ENCODE data around the gene IGLL5.
"Not testable (repeated sequence)": the region's sequence is repeated elsewhere in the genome, so short reads cannot be mapped to it uniquely, and the experiment has no call there.

Gene IGLL5

GRCh38 chr22:22916952-22917290 lies 29.3 kb downstream of the IGLL5 start:
- DNase-seq = no peak

DNA sequence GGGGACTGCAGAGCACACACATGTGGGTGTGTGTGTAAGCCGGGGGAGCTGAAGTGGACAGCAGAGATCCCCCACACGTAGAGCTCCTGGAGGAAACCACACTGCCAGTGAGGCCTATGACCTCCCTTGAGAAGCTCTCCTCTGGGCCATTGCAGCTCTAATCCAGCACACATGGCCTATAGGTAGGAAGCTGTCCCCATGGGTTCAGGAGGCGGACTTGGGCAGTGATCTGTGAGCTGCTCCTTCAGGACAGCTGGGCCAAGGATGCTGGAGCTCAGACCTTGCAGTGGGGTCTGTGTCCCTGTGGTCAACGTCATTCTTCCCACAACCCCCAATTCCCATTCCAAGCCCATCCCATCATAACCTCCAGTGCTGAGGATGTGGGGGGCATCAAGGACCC lies 29.8 kb downstream of the IGLL5 start:
- no peak for DNase-seq

- no peak for DNase-seq
These were observed 30.8 kb downstream of the IGLL5 start for GRCh38 chr22:22918297-22918965.

GRCh38 chr22:22919041-22919440 lies 31.4 kb downstream of the IGLL5 start:
- no peak for DNase-seq

DNA sequence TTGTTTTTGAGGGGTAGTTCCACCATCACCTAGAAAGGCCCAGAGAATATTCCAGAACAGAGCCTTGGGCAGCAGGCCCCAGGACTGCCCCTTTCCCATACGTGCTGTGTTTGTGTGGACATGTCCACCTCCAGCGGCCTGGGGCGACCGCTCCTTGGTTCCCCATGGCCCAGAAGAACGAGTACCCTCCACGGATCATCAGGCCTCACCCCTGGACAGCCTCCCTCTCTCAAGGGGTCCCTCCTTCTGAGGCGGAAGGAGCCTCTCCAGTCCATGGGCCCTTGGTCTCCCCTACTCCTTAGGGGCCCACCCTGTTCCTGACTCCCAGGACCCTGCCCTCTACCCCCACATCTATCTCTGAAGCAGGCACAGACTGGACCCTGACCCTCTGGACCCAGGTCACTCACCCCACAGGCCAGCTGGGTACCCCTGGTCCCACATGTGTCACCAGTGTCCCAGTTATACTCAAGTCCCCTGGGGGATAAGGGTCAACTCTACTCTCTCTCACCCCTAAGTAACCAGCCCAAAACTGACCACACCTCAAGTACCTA lies 32.6 kb downstream of the IGLL5 start:
- no peak for DNase-seq

- DNase-seq = no peak
These were observed 33.4 kb downstream of the IGLL5 start for GRCh38 chr22:22920910-22921550.

DNA sequence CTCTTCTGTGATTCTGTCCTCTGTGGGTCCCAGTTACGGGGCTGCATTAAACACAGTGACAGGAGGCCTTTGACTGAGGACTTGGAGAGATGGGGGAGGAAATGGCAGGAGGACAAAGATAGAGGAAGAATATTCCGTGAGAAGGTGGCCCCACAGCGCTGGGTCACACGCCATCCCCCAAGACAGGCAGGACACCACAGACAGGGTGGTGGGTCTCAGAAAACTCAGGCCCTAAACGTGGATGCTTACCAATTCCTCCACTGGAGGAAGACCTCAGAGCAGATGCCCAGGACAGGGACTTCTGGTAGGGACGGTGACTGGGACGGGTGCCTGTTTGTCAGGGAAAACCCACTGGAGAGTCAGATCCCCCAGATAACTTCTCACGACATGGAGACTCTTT lies 34.0 kb downstream of the IGLL5 start:
- DNase-seq = no peak

DNA sequence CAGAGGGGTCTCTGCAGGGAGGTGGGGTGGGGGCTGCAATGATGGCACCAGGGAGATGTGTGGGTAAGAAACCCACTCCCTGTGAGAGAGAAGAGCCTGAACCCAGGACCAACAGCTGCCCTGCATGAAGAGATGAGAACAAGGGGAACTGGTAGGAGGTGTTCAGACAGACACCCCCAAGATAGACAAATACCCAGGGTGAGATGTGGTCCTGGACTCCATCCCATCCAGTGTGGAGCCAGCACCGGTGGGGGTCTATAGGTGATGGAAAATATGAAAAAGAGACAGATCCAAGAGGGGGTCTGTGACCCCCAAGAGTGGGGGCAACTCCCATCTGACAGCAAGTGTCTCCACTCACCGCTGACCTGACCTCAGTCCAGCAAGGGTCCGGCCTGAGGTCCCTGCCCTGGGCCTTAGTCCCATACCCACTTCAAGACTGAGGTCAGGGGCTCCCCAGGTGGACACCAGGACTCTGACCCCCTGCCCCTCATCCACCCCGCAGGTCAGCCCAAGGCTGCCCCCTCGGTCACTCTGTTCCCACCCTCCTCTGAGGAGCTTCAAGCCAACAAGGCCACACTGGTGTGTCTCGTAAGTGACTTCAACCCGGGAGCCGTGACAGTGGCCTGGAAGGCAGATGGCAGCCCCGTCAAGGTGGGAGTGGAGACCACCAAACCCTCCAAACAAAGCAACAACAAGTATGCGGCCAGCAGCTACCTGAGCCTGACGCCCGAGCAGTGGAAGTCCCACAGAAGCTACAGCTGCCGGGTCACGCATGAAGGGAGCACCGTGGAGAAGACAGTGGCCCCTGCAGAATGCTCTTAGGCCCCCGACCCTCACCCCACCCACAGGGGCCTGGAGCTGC lies 34.7 kb downstream of the IGLL5 start:
- DNase-seq = not testable (repeated sequence)

- DNase-seq = no peak
These were observed 35.3 kb downstream of the IGLL5 start for GRCh38 chr22:22922954-22923319.

DNA sequence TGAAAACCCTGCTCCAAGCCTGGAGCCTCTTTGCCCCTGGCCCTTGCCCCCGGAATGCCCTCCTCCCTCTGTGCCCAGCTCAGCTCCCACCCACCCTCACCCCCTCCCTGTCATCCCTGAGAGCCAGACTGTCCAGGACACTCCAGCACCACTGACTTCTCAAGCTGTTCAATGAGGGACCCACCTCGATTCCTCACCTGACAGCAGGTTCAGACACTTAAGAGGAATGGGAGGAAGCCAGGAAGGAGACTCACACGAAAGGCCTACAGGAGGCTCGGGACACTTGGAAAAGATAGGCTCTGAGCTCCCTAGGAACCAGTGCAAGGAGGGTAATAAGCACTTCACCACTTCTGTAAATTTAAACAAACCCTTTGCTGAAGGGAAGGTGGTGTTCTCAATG lies 35.8 kb downstream of the IGLL5 start:
- no peak for DNase-seq

- DNase-seq = no peak
These were observed 36.3 kb downstream of the IGLL5 start for GRCh38 chr22:22923930-22924329.

- no peak for DNase-seq
These were observed 36.9 kb downstream of the IGLL5 start for GRCh38 chr22:22924369-22925145.

- DNase-seq = no peak
These were observed 37.7 kb downstream of the IGLL5 start for GRCh38 chr22:22925146-22925804.

DNA sequence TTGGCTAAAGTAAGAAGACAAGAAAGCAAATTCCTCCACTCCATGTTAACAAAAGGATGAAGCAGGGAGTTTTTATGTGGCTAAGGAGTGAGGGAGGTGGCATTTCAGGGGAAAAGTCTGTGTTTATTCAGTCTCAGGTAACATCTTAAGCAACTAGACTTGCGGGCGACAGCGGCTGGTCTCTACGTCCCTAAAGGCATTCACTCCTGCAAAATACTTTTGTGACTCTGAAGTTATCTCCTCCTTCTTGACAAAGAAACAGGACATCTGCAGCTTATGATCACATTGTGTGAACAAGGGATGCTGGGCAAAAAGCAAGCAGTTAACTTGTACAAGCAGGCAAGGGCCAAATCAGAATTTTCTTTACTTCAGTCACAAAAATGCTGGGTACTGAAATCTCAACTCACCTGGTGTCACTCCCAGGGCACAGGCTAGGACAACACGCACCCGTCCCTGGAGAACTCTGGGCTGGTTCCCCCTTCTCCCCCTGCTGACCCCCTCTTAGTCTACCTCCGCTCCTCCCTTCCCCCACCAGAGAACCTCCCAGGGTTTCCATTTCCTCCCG lies 38.3 kb downstream of the IGLL5 start:
- DNase-seq = no peak

DNA sequence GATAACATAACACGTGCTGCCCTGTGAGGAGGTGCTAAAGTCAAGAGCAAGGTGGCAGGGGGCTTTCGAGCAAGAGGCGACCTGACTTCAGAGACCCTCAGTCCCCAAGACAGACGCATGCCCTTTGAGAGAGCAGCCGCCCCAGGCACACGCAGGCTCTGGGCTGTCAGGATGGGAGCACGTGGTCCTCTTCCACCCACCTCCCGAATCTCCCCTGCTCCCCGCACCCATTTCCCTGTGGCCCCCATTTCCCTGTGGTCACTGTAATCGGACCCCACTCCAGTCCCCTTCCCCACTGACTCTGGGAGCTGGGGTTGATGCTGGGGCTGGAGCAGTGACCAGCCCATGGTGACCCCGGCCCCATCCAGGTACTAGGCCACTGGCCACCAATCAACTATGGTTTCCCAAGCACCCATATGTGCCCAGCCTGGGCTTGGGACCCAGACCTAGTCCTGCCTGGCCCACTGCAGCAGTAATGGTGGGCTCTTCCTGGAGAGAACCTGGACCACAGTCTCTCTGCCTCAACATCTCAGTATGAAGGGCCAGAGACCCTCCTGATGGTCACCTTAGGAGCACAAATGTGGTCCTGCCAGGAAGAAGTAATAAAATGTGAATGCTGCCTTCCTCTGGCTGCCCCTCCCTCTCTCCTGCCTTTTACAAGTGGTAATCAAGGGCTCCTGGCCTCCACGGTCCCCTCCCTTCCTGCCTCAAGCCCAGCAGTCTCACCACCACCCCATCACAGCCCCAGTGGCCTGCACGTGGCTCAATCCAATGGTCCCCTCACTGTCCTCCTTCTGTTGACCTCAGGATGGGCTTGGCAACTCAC lies 39.0 kb downstream of the IGLL5 start:
- no peak for DNase-seq

DNA sequence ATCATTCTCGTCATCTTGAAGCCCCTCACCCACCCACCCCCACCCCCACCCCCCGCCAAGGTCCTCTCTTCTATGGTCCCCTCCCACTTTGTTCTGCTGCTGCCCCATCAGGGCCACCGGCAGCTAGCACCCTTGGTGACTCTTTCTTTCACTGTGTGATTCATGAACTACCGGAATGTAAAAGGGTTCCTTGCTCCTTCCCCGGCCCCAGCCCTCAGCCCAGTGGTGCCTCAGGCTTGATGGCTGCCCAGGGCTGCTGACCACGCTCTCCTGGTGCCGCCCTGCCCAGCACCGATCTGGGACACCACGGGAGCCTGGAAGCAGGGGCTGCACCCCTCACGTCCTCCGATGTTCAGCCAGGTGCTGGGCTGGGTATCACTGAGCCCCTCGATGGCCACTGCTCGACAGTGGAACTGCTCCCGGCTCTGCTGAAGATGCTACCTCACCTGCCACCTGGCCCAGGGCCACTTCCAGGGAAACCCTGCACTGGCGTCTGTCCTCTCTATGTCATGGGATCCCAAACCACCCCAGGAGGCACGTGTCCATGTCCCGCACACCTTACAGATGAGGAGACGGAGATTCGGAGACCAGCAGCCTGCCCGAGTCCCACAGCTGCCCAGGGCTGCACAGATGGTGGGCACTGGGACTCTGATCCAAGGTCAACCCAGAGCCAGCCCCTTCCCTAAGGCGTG lies 39.7 kb downstream of the IGLL5 start:
- DNase-seq = no peak

GRCh38 chr22:22927888-22928665 lies 40.5 kb downstream of the IGLL5 start:
- no peak for DNase-seq

DNA sequence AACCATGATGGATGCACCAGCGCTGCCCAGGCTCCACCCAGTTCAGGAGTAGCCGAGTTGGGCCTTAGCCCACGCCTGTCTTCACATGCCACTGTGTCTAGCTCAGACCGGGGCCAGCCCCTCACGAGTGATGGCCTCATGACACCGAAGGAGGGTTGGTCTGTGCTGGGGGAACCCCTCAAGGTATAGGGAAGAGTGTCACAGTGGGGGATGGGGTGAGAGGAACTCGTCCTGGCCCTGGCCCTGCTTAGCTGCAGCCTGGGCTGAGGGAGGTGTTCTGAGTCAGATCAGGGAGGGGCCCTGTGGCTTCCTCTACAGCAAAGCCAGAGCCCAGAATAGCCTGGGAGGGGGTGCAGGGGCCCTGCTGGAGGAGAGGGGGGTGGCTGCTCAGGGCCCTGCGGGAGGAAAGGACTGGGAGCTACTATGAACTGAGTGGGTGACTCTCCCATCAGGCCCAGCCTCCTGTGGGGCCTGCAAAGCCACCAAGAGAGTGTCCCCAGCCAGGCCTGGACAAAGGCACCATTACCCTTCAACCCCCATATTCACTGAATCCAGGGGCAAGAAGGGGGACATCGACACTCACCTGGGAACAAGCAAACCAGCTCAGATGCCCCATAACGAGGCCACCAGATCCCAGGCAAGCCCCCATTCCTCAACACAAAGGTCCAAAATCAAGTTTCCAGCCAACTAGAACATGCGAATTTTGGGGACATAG lies 41.2 kb downstream of the IGLL5 start:
- DNase-seq = peak; percentile 38
